ENCODE data around the gene ACAD11.

The ACAD11 gene

DNA sequence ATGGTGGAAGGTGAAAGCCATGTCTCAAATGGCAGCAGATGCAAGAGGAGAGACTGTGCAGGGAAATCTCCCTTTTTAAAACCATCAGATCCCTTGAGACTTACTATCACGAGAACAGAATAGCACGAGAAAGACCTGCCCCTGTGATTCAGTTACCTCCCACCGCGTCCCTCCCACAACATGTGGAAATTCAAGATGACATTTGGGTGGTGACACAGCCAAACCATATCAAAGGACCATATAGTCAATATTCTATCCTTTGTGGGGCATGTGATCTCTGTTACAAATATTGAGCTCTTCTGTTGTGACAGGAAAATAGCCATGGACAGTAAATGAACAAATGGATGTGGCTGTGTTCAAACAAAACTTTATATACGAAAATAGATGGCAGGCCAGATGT, 139.7 kb downstream of the ACAD11 start:
- Histone ChIP-seq H3K27ac (ENCODE audit: low read length) (no peak overlapping the region), H3K9ac (ENCODE audit: low read length in 2 of 2) (no peak overlapping the region), H3K27me3 (ENCODE audit: control insufficient read depth in 1 of 2, insufficient read depth in 2 of 2, low read length in 2 of 2) (no peaks in the 10 kb centered on the region), H3K9me3 (ENCODE audit: control insufficient read depth in 2 of 2, low read length in 2 of 2) (no peaks in the 10 kb centered on the region), H3K36me3 (ENCODE audit: control insufficient read depth in 2 of 2, insufficient read depth in 2 of 2, low read length in 2 of 2) (peaks cover 33 to 37% of the 10 kb centered on the region in 2 donors), H3K4me3 (ENCODE audit: low read length in 2 of 2) (no peak overlapping the region), H3K4me1 (ENCODE audit: control insufficient read depth, insufficient read depth, low read length) (no peaks in the 10 kb centered on the region)

DNA sequence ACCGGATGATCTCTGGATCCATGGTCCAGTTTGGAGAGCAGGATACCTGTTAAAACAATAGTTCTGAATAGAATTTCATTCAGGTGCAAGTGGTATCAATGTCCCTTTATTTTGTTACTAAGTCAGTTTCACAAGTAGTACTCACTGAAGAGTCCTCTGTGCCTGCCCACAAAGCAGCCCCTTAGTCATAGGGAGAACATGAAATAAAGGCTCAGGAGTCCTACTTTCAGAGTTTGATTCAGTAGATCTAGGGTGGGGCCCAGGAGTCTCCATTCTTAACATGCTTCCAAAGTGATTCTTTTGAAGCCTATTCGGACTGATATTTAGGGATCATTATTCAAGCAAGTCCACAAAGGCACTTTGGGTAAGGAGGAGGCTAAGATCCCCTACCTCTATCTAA, 142.3 kb downstream of the ACAD11 start:
- H3K27me3 ChIP-seq (ENCODE audit: control insufficient read depth in 1 of 2, insufficient read depth in 2 of 2, low read length in 2 of 2) = no peaks in the 10 kb centered on the region
- H3K27ac ChIP-seq (ENCODE audit: low read length) = no peak overlapping the region
- no peak overlapping the region for H3K4me3 ChIP-seq (ENCODE audit: low read length in 2 of 2)
- H3K9me3 ChIP-seq (ENCODE audit: control insufficient read depth in 2 of 2, low read length in 2 of 2) = no peaks in the 10 kb centered on the region
- peaks cover 33 to 37% of the 10 kb centered on the region in 2 donors for H3K36me3 ChIP-seq (ENCODE audit: control insufficient read depth in 2 of 2, insufficient read depth in 2 of 2, low read length in 2 of 2)
- H3K4me1 ChIP-seq (ENCODE audit: control insufficient read depth, insufficient read depth, low read length) = no peaks in the 10 kb centered on the region
- H3K9ac ChIP-seq (ENCODE audit: low read length in 2 of 2) = no peak overlapping the region

DNA sequence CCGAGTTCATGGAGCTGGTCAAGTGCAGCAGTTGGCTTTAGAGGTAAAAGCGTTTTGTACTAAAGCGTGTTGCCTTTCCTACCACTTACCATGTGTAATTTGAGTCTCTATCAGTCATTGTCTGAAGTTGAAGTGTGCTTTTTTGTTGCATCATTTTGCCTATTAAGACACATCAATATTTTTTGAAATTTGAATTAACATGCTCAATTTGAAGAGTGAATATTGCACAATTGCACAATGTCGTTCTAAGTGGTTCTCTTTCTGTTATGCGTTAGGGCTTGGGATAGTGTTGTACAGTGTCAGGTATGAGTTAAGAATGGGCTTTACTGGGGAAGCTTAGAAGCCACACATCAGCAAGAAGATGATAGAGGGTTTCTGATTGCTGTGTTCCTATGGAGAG, 146.6 kb downstream of the ACAD11 start:
- Histone ChIP-seq H3K27me3 (ENCODE audit: control insufficient read depth in 1 of 2, insufficient read depth in 2 of 2, low read length in 2 of 2) (no peaks in the 10 kb centered on the region), H3K9me3 (ENCODE audit: control insufficient read depth in 2 of 2, low read length in 2 of 2) (no peaks in the 10 kb centered on the region), H3K4me1 (ENCODE audit: control insufficient read depth, insufficient read depth, low read length) (no peaks in the 10 kb centered on the region), H3K9ac (ENCODE audit: low read length in 2 of 2) (no peak overlapping the region), H3K36me3 (ENCODE audit: control insufficient read depth in 2 of 2, insufficient read depth in 2 of 2, low read length in 2 of 2) (peaks cover 35 to 45% of the 10 kb centered on the region in 2 donors), H3K4me3 (ENCODE audit: low read length in 2 of 2) (no peak overlapping the region), H3K27ac (ENCODE audit: low read length) (no peak overlapping the region)

DNA sequence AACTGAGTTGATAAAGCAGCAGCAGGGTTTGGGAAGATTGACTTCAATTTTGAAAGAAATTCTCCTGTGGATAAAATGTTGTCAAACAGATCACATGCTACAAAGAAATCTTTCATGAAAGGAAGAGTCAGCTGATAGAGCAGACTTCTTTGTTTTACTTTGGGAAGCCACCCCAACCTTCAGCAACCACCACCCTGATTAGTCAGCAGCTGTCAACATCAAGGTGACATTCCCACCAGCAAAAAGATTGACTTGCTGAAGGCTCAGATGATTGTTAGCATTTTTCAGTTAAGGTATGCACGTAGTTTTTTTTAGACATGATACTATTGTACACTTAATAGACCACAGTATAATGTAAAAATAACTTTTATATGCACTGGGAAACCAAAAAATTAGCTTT, 150.1 kb downstream of the ACAD11 start:
- Histone ChIP-seq H3K27me3 (ENCODE audit: control insufficient read depth in 1 of 2, insufficient read depth in 2 of 2, low read length in 2 of 2) (no peaks in the 10 kb centered on the region), H3K27ac (ENCODE audit: low read length) (no peak overlapping the region), H3K9ac (ENCODE audit: low read length in 2 of 2) (no peak overlapping the region), H3K4me3 (ENCODE audit: low read length in 2 of 2) (no peak overlapping the region), H3K4me1 (ENCODE audit: control insufficient read depth, insufficient read depth, low read length) (no peaks in the 10 kb centered on the region), H3K9me3 (ENCODE audit: control insufficient read depth in 2 of 2, low read length in 2 of 2) (no peaks in the 10 kb centered on the region), H3K36me3 (ENCODE audit: control insufficient read depth in 2 of 2, insufficient read depth in 2 of 2, low read length in 2 of 2) (peaks cover 37 to 40% of the 10 kb centered on the region in 2 donors)

DNA sequence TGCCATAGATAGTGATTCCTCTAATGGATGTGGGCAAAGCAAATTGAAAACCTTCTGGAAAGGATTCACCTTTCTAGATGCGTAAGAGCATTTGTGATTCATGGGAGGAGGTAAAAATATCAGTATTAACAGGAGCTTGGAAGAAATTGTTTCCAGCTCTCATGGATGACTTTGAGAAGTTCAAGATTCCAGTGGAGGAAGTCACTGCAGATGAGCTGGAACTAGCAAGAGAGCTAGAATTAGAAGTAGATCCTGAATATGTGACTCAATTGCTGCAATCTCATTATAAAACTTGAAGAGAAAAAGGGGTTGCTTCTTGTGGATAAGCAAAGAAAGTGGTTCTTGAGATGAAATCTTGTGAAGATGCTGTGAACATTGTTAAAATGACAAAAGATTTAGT, 150.5 kb downstream of the ACAD11 start:
- H3K9ac ChIP-seq (ENCODE audit: low read length in 2 of 2) = no peak overlapping the region
- peaks cover 33 to 38% of the 10 kb centered on the region in 2 donors for H3K36me3 ChIP-seq (ENCODE audit: control insufficient read depth in 2 of 2, insufficient read depth in 2 of 2, low read length in 2 of 2)
- no peaks in the 10 kb centered on the region for H3K4me1 ChIP-seq (ENCODE audit: control insufficient read depth, insufficient read depth, low read length)
- no peak overlapping the region for H3K4me3 ChIP-seq (ENCODE audit: low read length in 2 of 2)
- H3K27ac ChIP-seq (ENCODE audit: low read length) = no peak overlapping the region
- H3K9me3 ChIP-seq (ENCODE audit: control insufficient read depth in 2 of 2, low read length in 2 of 2) = no peaks in the 10 kb centered on the region
- no peaks in the 10 kb centered on the region for H3K27me3 ChIP-seq (ENCODE audit: control insufficient read depth in 1 of 2, insufficient read depth in 2 of 2, low read length in 2 of 2)

Data from stomach smooth muscle (tissue), 2 donors.